Activated B cell treated with CpG ODN at 0.5 μM for 24 hours (primary cell): ENCODE results near the gene NUDT11. TPM values are rescaled to one million over a fixed set of nuclear protein-coding genes. Genes with fewer than 3 reads are reported as not detected.
"Not testable (repeated sequence)": the region's sequence is repeated elsewhere in the genome, so short reads cannot be mapped to it uniquely, and the experiment has no call there.

Source experiments
- ATAC-seq: fragments of 200-7000 bp; cut with Tn5 transposase; one replicate; pipeline ENCODE4 v1.10.0; 2021; ENCODE audit warnings: low read depth, mild to moderate bottlenecking, moderate library complexity
- CTCF ChIA-PET: fragments of 350-600 bp; sonication (Branson Sonifier 250); formaldehyde crosslinking; loops from one replicate; lab custom pipeline; 2021; ENCODE audit warnings: antibody characterized with exemption; lab: Charles Lee
- POLR2A ChIA-PET: fragments of 350-600 bp; sonication (Branson Sonifier 250); formaldehyde crosslinking; loops from one replicate; lab custom pipeline; 2021; ENCODE audit warnings: antibody characterized with exemption; lab: Charles Lee
- DNase-seq: peaks from one replicate; pipeline ENCODE4 v3.0.0; 2022
- H3K27ac Mint-ChIP-seq: one replicate; pipeline ENCODE4 v1.8.0; 2020; ENCODE audit warnings: mixed read lengths
- H3K27me3 Mint-ChIP-seq: one replicate; pipeline ENCODE4 v1.8.0; 2021; ENCODE audit warnings: mixed read lengths
- H3K36me3 Mint-ChIP-seq: one replicate; pipeline ENCODE4 v1.8.0; 2021; ENCODE audit warnings: low read depth, mixed read lengths
- H3K4me1 Mint-ChIP-seq: one replicate; pipeline ENCODE4 v1.8.0; 2021; ENCODE audit warnings: mixed read lengths
- H3K4me3 Mint-ChIP-seq: one replicate; pipeline ENCODE4 v1.8.0; 2020; ENCODE audit warnings: mild to moderate bottlenecking, mixed read lengths
- H3K9me3 Mint-ChIP-seq: one replicate; pipeline ENCODE4 v1.8.0; 2020; ENCODE audit warnings: mixed read lengths
- CTCF ChIP-seq: fragments of 200-600 bp; IDR thresholded peaks from one replicate; pipeline ENCODE4 v1.8.0; 2022; ENCODE audit warnings: antibody characterized with exemption, mild to moderate bottlenecking
- intact Hi-C: fragments of 100-400 bp; cut with micrococcal nuclease; formaldehyde crosslinking; loops from one replicate; pipeline ENCODE4 v1.15.1; 2024
- total RNA-seq: library from RNA; stranded (reverse); gene quantifications from 2 replicates; pipeline ENCODE4 v1.2.3, GENCODE V29; 2022

The NUDT11 gene
- total RNA-seq, 1 donor from 2014 or later: not detected

DNA sequence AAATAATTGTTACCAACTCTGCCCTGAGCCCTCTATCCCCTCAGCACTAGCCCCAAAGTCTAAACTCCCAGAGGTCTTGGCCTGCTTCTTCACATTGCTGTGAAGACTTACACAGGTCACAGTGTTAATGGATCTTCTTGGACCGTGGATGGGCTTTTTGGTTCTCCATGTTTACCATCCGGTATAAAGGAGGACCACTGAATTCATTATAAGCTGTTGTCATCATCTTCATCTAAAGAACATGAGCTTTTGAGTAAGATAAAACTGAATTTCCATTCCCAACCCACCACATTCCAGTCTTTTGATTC lies 8.5 kb downstream of the NUDT11 start:
- no peaks in the 10 kb centered on the region for H3K27me3 Mint-ChIP-seq
- no peaks in the 10 kb centered on the region for H3K9me3 Mint-ChIP-seq
- ATAC-seq (no peak), DNase-seq (no peak)
- H3K27ac Mint-ChIP-seq: no peak overlapping the region
- no peak for TF ChIP-seq CTCF
- no peaks in the 10 kb centered on the region for H3K4me1 Mint-ChIP-seq
- no peak overlapping the region for H3K4me3 Mint-ChIP-seq
- no peaks in the 10 kb centered on the region for H3K36me3 Mint-ChIP-seq
- intact Hi-C loops: loop anchor here (5.0 kb wide), 3 partner anchors 314 to 1599 kb away; no protein-coding TSS in a partner anchor
- ChIA-PET CTCF (interaction anchor here (0.7 to 1.1 kb wide), 2 partner anchors 374 to 774 kb away, joined by 3 read pairs; no protein-coding TSS in a partner anchor), POLR2A (no interaction called here)

GRCh38 chrX:51484616-51485015 lies 11.8 kb downstream of the NUDT11 start:
- Mint-ChIP-seq H3K27ac (no peak overlapping the region), H3K4me1 (no peaks in the 10 kb centered on the region), H3K27me3 (no peaks in the 10 kb centered on the region), H3K9me3 (no peaks in the 10 kb centered on the region), H3K36me3 (no peaks in the 10 kb centered on the region), H3K4me3 (no peak overlapping the region)
- DNase-seq: no peak
- POLR2A ChIA-PET: no interaction called here
- CTCF ChIA-PET: no interaction called here
- intact Hi-C loops: loop anchor here (5.0 kb wide), 3 partner anchors 318 to 1603 kb away; no protein-coding TSS in a partner anchor
- no peak for TF ChIP-seq CTCF
- ATAC-seq: no peak

GRCh38 chrX:51482411-51482810 lies 14.0 kb downstream of the NUDT11 start:
- H3K27ac Mint-ChIP-seq, intact Hi-C loops, H3K4me3 Mint-ChIP-seq, H3K36me3 Mint-ChIP-seq, H3K9me3 Mint-ChIP-seq, POLR2A ChIA-PET, H3K27me3 Mint-ChIP-seq, CTCF ChIA-PET, ATAC-seq, H3K4me1 Mint-ChIP-seq, DNase-seq: not testable (repeated sequence)

- DNase-seq (no peak), ATAC-seq (no peak)
- H3K4me3 Mint-ChIP-seq: no peak overlapping the region
- ChIA-PET CTCF (no interaction called here), POLR2A (no interaction called here)
- no peaks in the 10 kb centered on the region for H3K36me3 Mint-ChIP-seq
- intact Hi-C loops: no loop called here
- no peaks in the 10 kb centered on the region for H3K9me3 Mint-ChIP-seq
- H3K27ac Mint-ChIP-seq: no peak overlapping the region
- no peaks in the 10 kb centered on the region for H3K27me3 Mint-ChIP-seq
- TF ChIP-seq CTCF: no peak
- H3K4me1 Mint-ChIP-seq: no peaks in the 10 kb centered on the region
Observed at GRCh38 chrX:51476930-51477329, 19.5 kb downstream of the NUDT11 start.

DNA sequence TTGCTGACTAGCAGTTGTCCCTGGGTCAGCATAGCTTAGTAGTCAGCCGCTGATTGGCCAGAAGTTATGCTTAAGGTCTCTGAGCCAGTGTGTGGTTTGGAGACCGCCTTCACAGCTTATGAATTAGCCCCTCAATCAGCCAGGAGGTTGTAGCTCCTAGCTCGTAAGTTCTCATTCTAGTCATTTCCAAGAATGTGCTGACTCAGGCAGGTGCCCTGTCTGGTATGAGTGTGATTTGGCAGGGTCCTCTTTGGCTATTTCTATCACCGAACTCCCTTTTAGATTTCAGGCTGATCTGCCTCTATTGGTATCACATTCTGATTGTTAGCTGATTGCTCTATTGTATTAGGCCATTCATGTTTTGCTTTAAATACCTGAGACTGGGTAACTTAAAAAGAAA lies 33.1 kb downstream of the NUDT11 start:
- POLR2A ChIA-PET: no interaction called here
- no peaks in the 10 kb centered on the region for H3K36me3 Mint-ChIP-seq
- no peak overlapping the region for H3K27ac Mint-ChIP-seq
- H3K4me3 Mint-ChIP-seq: no peak overlapping the region
- H3K4me1 Mint-ChIP-seq: no peaks in the 10 kb centered on the region
- intact Hi-C loops: no loop called here
- CTCF ChIA-PET: no interaction called here
- DNase-seq (no peak), ATAC-seq (no peak)
- no peaks in the 10 kb centered on the region for H3K9me3 Mint-ChIP-seq
- no peaks in the 10 kb centered on the region for H3K27me3 Mint-ChIP-seq
- no peak for TF ChIP-seq CTCF
